ENCODE results near the gene SUV39H1.

Gene SUV39H1

GRCh38 chrX:48709522-48710112 is 13.1 kb downstream of the SUV39H1 start:
- H3K9me2 ChIP-seq (replicated peaks; ENCODE audit: control insufficient read depth, low read length) = no peaks in the 10 kb centered on the region
- H3K36me3 ChIP-seq (ENCODE audit: control insufficient read depth, low read length) = peaks cover 19% of the 10 kb centered on the region
- no peaks in the 10 kb centered on the region; the same call in 1 of the 2 replicates for H3F3A ChIP-seq (ENCODE audit: control insufficient read depth, insufficient read depth)
- H4K20me1 ChIP-seq (ENCODE audit: control insufficient read depth, insufficient read depth, low read depth, low read length) = no peaks in the 10 kb centered on the region
- no peak overlapping the region for H3K4me2 ChIP-seq (ENCODE audit: low read length)
- no peak overlapping the region for H3K4me3 ChIP-seq (ENCODE audit: low read length)
- no peaks in the 10 kb centered on the region for H3K9me3 ChIP-seq (ENCODE audit: control insufficient read depth, insufficient read depth, low read length)
- peaks cover 4% of the 10 kb centered on the region for H3K79me2 ChIP-seq (ENCODE audit: control insufficient read depth, low read length)
- H3K27me3 ChIP-seq (ENCODE audit: control insufficient read depth, low read length) = no peaks in the 10 kb centered on the region
- no peaks in the 10 kb centered on the region for H3K4me1 ChIP-seq (ENCODE audit: control insufficient read depth, low read length)
- TF ChIP-seq CTCF (IDR thresholded peaks at IDR 0.05; ENCODE audit: low read depth, low read length, poor library complexity, severe bottlenecking) (no peak), EZH2phosphoT487 (IDR thresholded peaks at IDR 0.05; ENCODE audit: borderline replicate concordance, low read length) (no peak)
- H3K27ac ChIP-seq (ENCODE audit: low read depth, low read length) = no peak overlapping the region

GRCh38 chrX:48711162-48711928 is 14.8 kb downstream of the SUV39H1 start:
- Histone ChIP-seq H3F3A (ENCODE audit: control insufficient read depth, insufficient read depth) (no peaks in the 10 kb centered on the region; the same call in 1 of the 2 replicates), H3K9me3 (ENCODE audit: control insufficient read depth, insufficient read depth, low read length) (no peaks in the 10 kb centered on the region), H3K79me2 (ENCODE audit: control insufficient read depth, low read length) (no peaks in the 10 kb centered on the region), H3K36me3 (ENCODE audit: control insufficient read depth, low read length) (peaks cover 10% of the 10 kb centered on the region), H3K9me2 (replicated peaks; ENCODE audit: control insufficient read depth, low read length) (no peaks in the 10 kb centered on the region), H4K20me1 (ENCODE audit: control insufficient read depth, insufficient read depth, low read depth, low read length) (no peaks in the 10 kb centered on the region), H3K4me2 (ENCODE audit: low read length) (no peak overlapping the region), H3K27me3 (ENCODE audit: control insufficient read depth, low read length) (no peaks in the 10 kb centered on the region), H3K27ac (ENCODE audit: low read depth, low read length) (no peak overlapping the region), H3K4me1 (ENCODE audit: control insufficient read depth, low read length) (no peaks in the 10 kb centered on the region), H3K4me3 (ENCODE audit: low read length) (no peak overlapping the region)
- TF ChIP-seq CTCF (IDR thresholded peaks at IDR 0.05; ENCODE audit: low read depth, low read length, poor library complexity, severe bottlenecking) (no peak), EZH2phosphoT487 (IDR thresholded peaks at IDR 0.05; ENCODE audit: borderline replicate concordance, low read length) (no peak)

GRCh38 chrX:48711929-48712505 is 15.5 kb downstream of the SUV39H1 start:
- no peaks in the 10 kb centered on the region for H3K79me2 ChIP-seq (ENCODE audit: control insufficient read depth, low read length)
- no peaks in the 10 kb centered on the region for H4K20me1 ChIP-seq (ENCODE audit: control insufficient read depth, insufficient read depth, low read depth, low read length)
- no peaks in the 10 kb centered on the region; the same call in 1 of the 2 replicates for H3F3A ChIP-seq (ENCODE audit: control insufficient read depth, insufficient read depth)
- H3K27me3 ChIP-seq (ENCODE audit: control insufficient read depth, low read length) = no peaks in the 10 kb centered on the region
- H3K9me2 ChIP-seq (replicated peaks; ENCODE audit: control insufficient read depth, low read length) = no peaks in the 10 kb centered on the region
- H3K4me2 ChIP-seq (ENCODE audit: low read length) = no peak overlapping the region
- H3K4me1 ChIP-seq (ENCODE audit: control insufficient read depth, low read length) = no peaks in the 10 kb centered on the region
- no peak overlapping the region for H3K4me3 ChIP-seq (ENCODE audit: low read length)
- H3K27ac ChIP-seq (ENCODE audit: low read depth, low read length) = no peak overlapping the region
- H3K9me3 ChIP-seq (ENCODE audit: control insufficient read depth, insufficient read depth, low read length) = no peaks in the 10 kb centered on the region
- peaks cover 5% of the 10 kb centered on the region; the same call in 1 of the 2 replicates for H3K36me3 ChIP-seq (ENCODE audit: control insufficient read depth, low read length)
- TF ChIP-seq CTCF (IDR thresholded peaks at IDR 0.05; ENCODE audit: low read depth, low read length, poor library complexity, severe bottlenecking) (no peak), EZH2phosphoT487 (IDR thresholded peaks at IDR 0.05; ENCODE audit: borderline replicate concordance, low read length) (no peak)
